NT2/D1 (cell line): ENCODE results near the gene ATP5F1C.

Experiments used
- SUZ12 ChIP-seq: IDR thresholded peaks from 2 replicates; pipeline ENCODE4 v1.6.1; 2011; ENCODE audit not compliant: insufficient read length, insufficient read depth; ENCODE audit errors: extremely low read depth
- ZNF274 ChIP-seq: IDR thresholded peaks from 2 replicates; pipeline ENCODE4 v1.6.1; 2011; ENCODE audit warnings: mild to moderate bottlenecking, low read depth, low read length

- no peak for TF ChIP-seq ZNF274
- TF ChIP-seq SUZ12 = no peak
These were observed 29.6 kb downstream of the ATP5F1C start for GRCh38 chr10:7817576-7817975.
